HFF-Myc (cell line): ENCODE measurements around the gene TBC1D32.
"Not testable (repeated sequence)": the region's sequence is repeated elsewhere in the genome, so short reads cannot be mapped to it uniquely, and the experiment has no call there.

Source experiments
- DNase-seq: peaks from one replicate; pipeline ENCODE4 v3.0.0-alpha.2; 2011; ENCODE audit warnings: low read depth; ENCODE audit errors: extremely low read depth
- H3K4me3 ChIP-seq: replicated peaks from 2 replicates; pipeline ENCODE4 v1.5.1; 2011; ENCODE audit warnings: low read depth, mild to moderate bottlenecking, control low read depth, low read length
- CTCF ChIP-seq: IDR thresholded peaks from 2 replicates; pipeline ENCODE4 v1.5.1; 2012; ENCODE audit warnings: mild to moderate bottlenecking, low read depth, low read length, control low read depth; ENCODE audit errors: missing control alignments

Gene TBC1D32

GRCh38 chr6:121310495-121310894 is 23.8 kb downstream of the TBC1D32 start:
- no peak for DNase-seq
- H3K4me3 ChIP-seq = no peak overlapping the region
- TF ChIP-seq CTCF = no peak

- DNase-seq = no peak
- H3K4me3 ChIP-seq = no peak overlapping the region
- no peak for TF ChIP-seq CTCF
These were observed 24.4 kb downstream of the TBC1D32 start for GRCh38 chr6:121309768-121310469.

GRCh38 chr6:121305957-121306607 is 28.2 kb downstream of the TBC1D32 start:
- H3K4me3 ChIP-seq = no peak overlapping the region
- DNase-seq = peak; percentile 10
- TF ChIP-seq CTCF = peak; percentile 22

GRCh38 chr6:121302882-121303281 is 31.4 kb downstream of the TBC1D32 start:
- H3K4me3 ChIP-seq = no peak overlapping the region
- no peak for TF ChIP-seq CTCF
- DNase-seq = no peak

GRCh38 chr6:121301156-121301555 is 33.1 kb downstream of the TBC1D32 start:
- not testable (repeated sequence) for H3K4me3 ChIP-seq, DNase-seq

- no peak for TF ChIP-seq CTCF
- no peak for DNase-seq
- H3K4me3 ChIP-seq = no peak overlapping the region
These were observed 36.6 kb downstream of the TBC1D32 start for GRCh38 chr6:121297694-121298093.

- no peak for TF ChIP-seq CTCF
- no peak for DNase-seq
- no peak overlapping the region for H3K4me3 ChIP-seq
These were observed 49.2 kb downstream of the TBC1D32 start for GRCh38 chr6:121285041-121285440.
